ENCODE data around the gene RERE.
"Not testable (repeated sequence)": the region's sequence is repeated elsewhere in the genome, so short reads cannot be mapped to it uniquely, and the experiment has no call there.

The RERE gene

GRCh38 chr1:8796812-8797211 is 20.6 kb downstream of the RERE start:
- no peak for DNase-seq

- no peak for DNase-seq
These were observed 22.8 kb downstream of the RERE start for GRCh38 chr1:8794605-8795004.

- no peak for DNase-seq
These were observed 25.6 kb downstream of the RERE start for GRCh38 chr1:8791819-8792218.

GRCh38 chr1:8790987-8791386 is 26.5 kb downstream of the RERE start:
- DNase-seq = no peak

- no peak for DNase-seq
These were observed 27.0 kb downstream of the RERE start for GRCh38 chr1:8790478-8790877.

- DNase-seq = no peak
These were observed 27.9 kb downstream of the RERE start for GRCh38 chr1:8789314-8790214.

- DNase-seq = no peak
These were observed 30.2 kb downstream of the RERE start for GRCh38 chr1:8787218-8787617.

- DNase-seq = not testable (repeated sequence)
These were observed 31.2 kb downstream of the RERE start for GRCh38 chr1:8786204-8786603.

- DNase-seq = no peak
These were observed 34.5 kb downstream of the RERE start for GRCh38 chr1:8782955-8783354.

GRCh38 chr1:8782001-8782620 is 35.3 kb downstream of the RERE start:
- no peak for DNase-seq

- DNase-seq = no peak
These were observed 37.0 kb downstream of the RERE start for GRCh38 chr1:8780405-8780804.

- no peak for DNase-seq
These were observed 39.6 kb downstream of the RERE start for GRCh38 chr1:8777867-8778266.

GRCh38 chr1:8776104-8776503 is 41.3 kb downstream of the RERE start:
- no peak for DNase-seq

GRCh38 chr1:8767006-8767405 is 50.4 kb downstream of the RERE start:
- DNase-seq = no peak

- no peak for DNase-seq
These were observed 52.2 kb downstream of the RERE start for GRCh38 chr1:8765198-8765597.

GRCh38 chr1:8764293-8764937 is 53.0 kb downstream of the RERE start:
- DNase-seq = no peak

GRCh38 chr1:8763888-8764287 is 53.6 kb downstream of the RERE start:
- no peak for DNase-seq

- DNase-seq = no peak
These were observed 62.4 kb downstream of the RERE start for GRCh38 chr1:8754993-8755392.

- DNase-seq = no peak
These were observed 63.2 kb downstream of the RERE start for GRCh38 chr1:8754247-8754650.

GRCh38 chr1:8753736-8754135 is 63.7 kb downstream of the RERE start:
- no peak for DNase-seq

GRCh38 chr1:8752921-8753713 is 64.3 kb downstream of the RERE start:
- DNase-seq = no peak

- DNase-seq = no peak
These were observed 65.0 kb downstream of the RERE start for GRCh38 chr1:8752411-8752810.

- no peak for DNase-seq
These were observed 65.5 kb downstream of the RERE start for GRCh38 chr1:8751984-8752383.

All from activated CD4-positive, alpha-beta T cell treated with anti-CD3 and anti-CD28 coated beads, Interleukin-2, amount 50 U/mL, for 4 hours (primary cell).